Neural progenitor cell (in vitro differentiated cells): Measurements from ENCODE around the gene KCNC3.

ENCODE experiments used
- CTCF ChIP-seq: fragments of 200-600 bp; sonication (generic); IDR thresholded peaks from 2 replicates; pipeline ENCODE4 v1.5.1; 2017; ENCODE audit warnings: antibody characterized with exemption, mild to moderate bottlenecking
- EZH2phosphoT487 ChIP-seq: fragments of 200-600 bp; sonication (generic); IDR thresholded peaks from 2 replicates; pipeline ENCODE4 v1.6.1; 2017; ENCODE audit warnings: antibody characterized with exemption

DNA sequence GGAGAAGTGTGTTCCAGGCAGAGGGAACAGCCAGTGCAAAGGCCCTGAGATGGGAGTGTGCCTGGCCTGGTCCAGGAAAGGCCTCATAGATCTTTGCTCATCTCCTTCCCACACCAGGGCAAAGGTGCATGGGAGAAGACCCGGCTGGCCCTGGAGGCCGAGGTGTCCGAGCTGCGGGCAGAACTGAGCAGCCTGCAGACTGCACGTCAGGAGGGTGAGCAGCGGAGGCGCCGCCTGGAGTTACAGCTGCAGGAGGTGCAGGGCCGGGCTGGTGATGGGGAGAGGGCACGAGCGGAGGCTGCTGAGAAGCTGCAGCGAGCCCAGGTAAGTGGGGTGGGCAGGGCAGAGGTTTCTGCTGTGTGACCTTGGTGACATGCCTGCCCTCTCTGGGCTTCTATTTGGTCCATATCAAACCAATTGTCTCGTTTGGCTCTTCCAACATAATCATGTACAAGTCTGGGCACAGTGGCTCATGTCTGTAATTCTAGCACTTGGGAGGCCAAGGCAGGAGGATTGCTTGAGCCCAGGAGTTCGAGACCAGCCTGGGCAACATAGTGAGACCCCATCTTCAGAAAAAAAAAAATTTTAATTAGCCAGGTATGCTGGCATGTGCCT is 51.1 kb downstream of the KCNC3 start:
- TF ChIP-seq CTCF = no peak
- TF ChIP-seq EZH2phosphoT487 = no peak
